GM04503 (cell line): ENCODE data around the gene GRIA2.

Experiments used
- DNase-seq: peaks from one replicate; pipeline ENCODE4 v3.0.0-alpha.2; 2012; ENCODE audit warnings: low read depth

GRIA2 gene

GRCh38 chr4:157389741-157390140 is 169.2 kb downstream of the GRIA2 start:
- DNase-seq = no peak

DNA sequence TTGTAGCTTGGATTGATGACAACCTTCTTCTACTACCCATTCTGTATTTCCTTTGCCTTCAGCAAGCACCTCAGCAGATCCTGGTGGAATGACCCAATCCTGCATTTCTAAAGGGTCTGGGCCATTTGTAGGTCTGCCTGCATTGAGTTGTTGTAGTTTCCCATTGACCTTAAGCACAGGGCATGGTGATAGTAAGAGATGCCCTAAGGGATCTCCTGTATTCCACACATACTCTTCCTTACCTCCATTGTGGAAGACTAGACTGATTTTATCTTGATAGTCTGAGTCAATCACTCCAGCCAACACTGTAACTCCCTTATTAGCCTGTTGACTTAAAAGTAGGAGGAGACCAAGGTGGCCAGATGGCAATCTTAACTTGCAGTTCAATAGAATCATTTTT is 184.5 kb downstream of the GRIA2 start:
- DNase-seq = no peak
